H1 (cell line): ENCODE results near the gene TSPEAR. TPM values are rescaled to one million over a fixed set of nuclear protein-coding genes. Genes with fewer than 3 reads are reported as not detected.

Experiments
- CTCF ChIA-PET: fragments of 300-600 bp; sonication (Branson Sonifier 250); formaldehyde crosslinking; loops from one replicate; lab custom pipeline; 2021; ENCODE audit not compliant: partially characterized antibody; lab: Charles Lee
- POLR2A ChIA-PET: fragments of 300-600 bp; sonication (Branson Sonifier 250); formaldehyde crosslinking; loops from one replicate; lab custom pipeline; 2021; ENCODE audit warnings: inconsistent platforms; ENCODE audit not compliant: partially characterized antibody; lab: Charles Lee
- DNase-seq, 2 experiments: peaks; one replicate each; pipeline versions ENCODE4 v3.0.0 to v3.0.0-alpha.2; 2010 to 2022; ENCODE audit warnings: low spot score in 2 of 2, low read depth in 1 of 2, mixed read lengths in 1 of 2
- FAIRE-seq: peaks from 2 replicates; lab custom pipeline; 2011; peaks lifted over from hg19 to GRCh38; lab: Jason Lieb, UNC
- H2AFZ ChIP-seq: 2 replicates; pipeline ENCODE4 v1.8.1; 2012; ENCODE audit warnings: low read length, inconsistent platforms
- H2AK5ac ChIP-seq: 2 replicates; pipeline ENCODE4 v1.6.1; 2013; ENCODE audit warnings: low read depth, low read length
- H2BK120ac ChIP-seq: replicated peaks from 2 replicates; pipeline ENCODE3; 2013; ENCODE audit warnings: low read depth, low read length, inconsistent platforms
- H2BK12ac ChIP-seq: 2 replicates; pipeline ENCODE4 v1.6.1; 2013; ENCODE audit warnings: low read depth, low read length
- H2BK15ac ChIP-seq: 2 replicates; pipeline ENCODE4 v1.6.1; 2013; ENCODE audit warnings: low read length
- H2BK20ac ChIP-seq: 2 replicates; pipeline ENCODE4 v1.6.1; 2013; ENCODE audit warnings: low read length
- H2BK5ac ChIP-seq: 2 replicates; pipeline ENCODE4 v1.6.1; 2013; ENCODE audit warnings: low read depth, low read length
- H3K14ac ChIP-seq: 2 replicates; pipeline ENCODE4 v1.6.1; 2013; ENCODE audit warnings: inconsistent platforms; ENCODE audit not compliant: insufficient read length
- H3K18ac ChIP-seq: 2 replicates; pipeline ENCODE4 v1.6.1; 2013; ENCODE audit warnings: low read length; ENCODE audit errors: extremely low read depth
- H3K23ac ChIP-seq: 2 replicates; pipeline ENCODE4 v1.6.1; 2013; ENCODE audit warnings: inconsistent platforms; ENCODE audit not compliant: insufficient read length
- H3K23me2 ChIP-seq: 2 replicates; pipeline ENCODE4 v1.6.1; 2013; ENCODE audit warnings: low read depth, low read length
- H3K27ac ChIP-seq: 2 replicates; pipeline ENCODE4 v1.6.1; 2011; ENCODE audit warnings: low read depth, low read length, inconsistent platforms
- H3K27me3 ChIP-seq, 4 experiments: replicated peaks in 1 of 4; 1 replicate in 1 of 4; 2 replicates in 3 of 4; pipeline versions ENCODE4 v1.6.1 to v1.8.1; 2011 to 2013; ENCODE audit warnings: low read length in 3 of 4, mild to moderate bottlenecking in 3 of 4, inconsistent platforms in 2 of 4, mixed read lengths in 2 of 4, moderate library complexity in 1 of 4; ENCODE audit not compliant: control insufficient read depth in 3 of 4, insufficient read depth in 3 of 4; ENCODE audit errors: extremely low read depth in 1 of 4
- H3K36me3 ChIP-seq, 4 experiments: 2 replicates each; pipeline versions ENCODE4 v1.6.1 to v1.8.1; 2011 to 2013; ENCODE audit warnings: mild to moderate bottlenecking in 4 of 4, low read length in 3 of 4, moderate library complexity in 2 of 4, control low read depth in 1 of 4, inconsistent platforms in 1 of 4; ENCODE audit not compliant: insufficient read depth in 4 of 4, control insufficient read depth in 2 of 4
- H3K4ac ChIP-seq: replicated peaks from 2 replicates; pipeline ENCODE3; 2013; ENCODE audit warnings: low read length, low read depth, mixed read lengths, inconsistent platforms; ENCODE audit not compliant: insufficient read length
- H3K4me1 ChIP-seq, 4 experiments: replicated peaks in 1 of 4; 1 replicate in 1 of 4; 2 replicates in 3 of 4; pipeline versions ENCODE4 v1.6.1 to v1.8.1; 2011 to 2013; ENCODE audit warnings: low read length in 3 of 4, inconsistent platforms in 2 of 4, mixed read lengths in 1 of 4; ENCODE audit not compliant: insufficient read depth in 4 of 4, control insufficient read depth in 3 of 4
- H3K4me2 ChIP-seq, 2 experiments: 2 replicates each; pipeline versions ENCODE4 v1.6.1 to v1.8.1; 2011 to 2013; ENCODE audit warnings: low read depth in 2 of 2, low read length in 2 of 2, control low read depth in 1 of 2, inconsistent platforms in 1 of 2, mild to moderate bottlenecking in 1 of 2; ENCODE audit not compliant: insufficient read depth in 1 of 2
- H3K4me3 ChIP-seq, 4 experiments: fragments of 200-600, 300-600 bp in 1 of 4; sonication (generic), shearing (Covaris generic), sonication (Bioruptor Twin) in 1 of 4; 2 replicates each; pipeline versions ENCODE4 v1.5.1 to v1.8.1; 2011 to 2016; ENCODE audit warnings: low read length in 4 of 4, low read depth in 3 of 4, control low read depth in 2 of 4, inconsistent platforms in 2 of 4, mild to moderate bottlenecking in 2 of 4, mixed read lengths in 1 of 4, moderate library complexity in 1 of 4; ENCODE audit not compliant: insufficient read depth in 2 of 4; ENCODE audit errors: extremely low read depth in 1 of 4
- H3K56ac ChIP-seq: replicated peaks from 2 replicates; pipeline ENCODE3; 2013; ENCODE audit warnings: low read depth, mild to moderate bottlenecking, mixed read lengths, low read length, inconsistent platforms; ENCODE audit not compliant: insufficient read length
- H3K79me1 ChIP-seq: 2 replicates; pipeline ENCODE4 v1.6.1; 2013; ENCODE audit warnings: low read depth, low read length, control low read depth
- H3K79me2 ChIP-seq, 2 experiments: 2 replicates each; pipeline versions ENCODE4 v1.6.1 to v1.8.1; 2012 to 2013; ENCODE audit warnings: low read length in 2 of 2, mild to moderate bottlenecking in 2 of 2, inconsistent platforms in 1 of 2; ENCODE audit not compliant: insufficient read depth in 2 of 2, control insufficient read depth in 1 of 2
- H3K9ac ChIP-seq, 4 experiments: replicated peaks in 1 of 4; 1 replicate in 1 of 4; 2 replicates in 3 of 4; pipeline versions ENCODE4 v1.6.1 to v1.8.1; 2011 to 2013; ENCODE audit warnings: low read depth in 3 of 4, low read length in 3 of 4, control low read depth in 2 of 4, mild to moderate bottlenecking in 2 of 4, moderate library complexity in 2 of 4, inconsistent platforms in 1 of 4; ENCODE audit errors: extremely low read depth in 1 of 4
- H3K9me3 ChIP-seq, 2 experiments: 2 replicates each; pipeline versions ENCODE4 v1.6.1 to v1.8.1; 2012 to 2013; ENCODE audit warnings: mild to moderate bottlenecking in 2 of 2, moderate library complexity in 2 of 2, control low read depth in 1 of 2, inconsistent platforms in 1 of 2, low read depth in 1 of 2, low read length in 1 of 2, mixed read lengths in 1 of 2; ENCODE audit not compliant: insufficient read depth in 2 of 2
- H4K20me1 ChIP-seq, 2 experiments: replicated peaks in 1 of 2; 2 replicates each; pipeline versions ENCODE3 to v1.8.1; 2011 to 2013; ENCODE audit warnings: inconsistent platforms in 2 of 2, low read length in 2 of 2, mild to moderate bottlenecking in 1 of 2; ENCODE audit not compliant: insufficient read depth in 2 of 2, control insufficient read depth in 1 of 2
- H4K5ac ChIP-seq: 2 replicates; pipeline ENCODE4 v1.6.1; 2013; ENCODE audit warnings: low read length, low read depth, mixed read lengths, inconsistent platforms; ENCODE audit not compliant: insufficient read length
- H4K8ac ChIP-seq: 2 replicates; pipeline ENCODE4 v1.8.0; 2013; ENCODE audit warnings: mild to moderate bottlenecking, moderate library complexity, low read length, inconsistent platforms; ENCODE audit not compliant: insufficient read depth; ENCODE audit errors: extremely low read depth
- H4K91ac ChIP-seq: replicated peaks from 2 replicates; pipeline ENCODE3; 2013; ENCODE audit warnings: low read length, mixed read lengths, inconsistent platforms; ENCODE audit not compliant: insufficient read length
- BRCA1 ChIP-seq: IDR thresholded peaks from 2 replicates; pipeline ENCODE4 v1.6.1; 2012; ENCODE audit warnings: low read depth, low read length, improper control_type of control experiment
- CTCF ChIP-seq, 3 experiments: IDR thresholded peaks; 1 replicate in 2 of 3; 2 replicates in 1 of 3; pipeline versions ENCODE4 v1.5.1 to v1.6.1; 2011; ENCODE audit warnings: low read length in 3 of 3, mild to moderate bottlenecking in 3 of 3, inconsistent platforms in 2 of 3, low read depth in 1 of 3, moderate library complexity in 1 of 3; ENCODE audit not compliant: insufficient read depth in 1 of 3; ENCODE audit errors: control extremely low read depth in 1 of 3
- KDM1A ChIP-seq: fragments of 200-600, 300-600 bp; sonication (generic); IDR thresholded peaks from 2 replicates; pipeline ENCODE4 v1.7.1; 2016; ENCODE audit warnings: mild to moderate bottlenecking, low read length, borderline replicate concordance
- POLR2A ChIP-seq, 2 experiments: IDR thresholded peaks; 1 replicate in 1 of 2; 2 replicates in 1 of 2; pipeline ENCODE4 v1.6.1; 2011; ENCODE audit warnings: low read depth in 2 of 2, low read length in 2 of 2, mild to moderate bottlenecking in 2 of 2; ENCODE audit errors: control extremely low read depth in 1 of 2
- RAD21 ChIP-seq, 2 experiments: IDR thresholded peaks in 1 of 2; conservative IDR thresholded peaks in 1 of 2; 2 replicates each; pipeline ENCODE4 v1.6.1; 2011; ENCODE audit warnings: low read depth in 2 of 2, low read length in 2 of 2, improper control_type of control experiment in 1 of 2, inconsistent platforms in 1 of 2, mild to moderate bottlenecking in 1 of 2, moderate library complexity in 1 of 2
- RFX5 ChIP-seq: IDR thresholded peaks from 2 replicates; pipeline ENCODE4 v1.6.1; 2011; ENCODE audit warnings: low read depth, low read length, improper control_type of control experiment, borderline replicate concordance
- SUZ12 ChIP-seq: fragments of 200-600 bp; sonication (generic); IDR thresholded peaks from 2 replicates; pipeline ENCODE4 v1.6.1; 2012; ENCODE audit warnings: mild to moderate bottlenecking, inconsistent platforms, low read length, moderate library complexity, mixed read lengths
- USF2 ChIP-seq: IDR thresholded peaks from 2 replicates; pipeline ENCODE4 v1.6.1; 2011; ENCODE audit warnings: low read length, improper control_type of control experiment
- ZNF274 ChIP-seq: IDR thresholded peaks from 2 replicates; pipeline ENCODE4 v1.7.0; 2012; ENCODE audit warnings: low read length, borderline replicate concordance; ENCODE audit errors: extremely low read depth
- WGBS, 2 experiments: shearing (Covaris generic) in 1 of 2; methylation state at CpG; one replicate each; pipeline versions ENCODE4 v1.1.6 to v1.1.7; 2013 to 2015; ENCODE audit warnings: low lambda C conversion rate in 2 of 2, mixed read lengths in 2 of 2, inconsistent platforms in 1 of 2, low coverage in 1 of 2, missing lambda C conversion rate in 1 of 2; ENCODE audit not compliant: insufficient replicate concordance in 2 of 2, insufficient coverage in 1 of 2, insufficient read length in 1 of 2; ENCODE audit errors: extremely low coverage in 1 of 2, missing lambda C conversion rate in 1 of 2; 5-methylcytosine and 5-hydroxymethylcytosine counted together
- polyA plus RNA-seq, 7 experiments: library from polyadenylated mRNA; depleted of rRNA in 3 of 7; stranded (reverse) in 5 of 7; unstranded in 2 of 7; fragments of >200 nt in 5 of 7; fragments of 200-250 nt in 2 of 7; gene quantifications; 1 replicate in 5 of 7; 2 replicates in 1 of 7; 4 replicates in 1 of 7; pipeline versions ENCODE4 v1.2.1 to v1.2.3, GENCODE V29; 2011 to 2013; ENCODE audit warnings: missing spikeins in 2 of 7, mixed read lengths in 2 of 7
- total RNA-seq: library from RNA; stranded (reverse); fragmentation: NEBNext Ultra II Directional; extraction: Animal tissue kit (Norgen Biotek cat#: 25700); gene quantifications from 2 replicates; pipeline ENCODE4 v1.2.1, GENCODE V29; 2021

Gene TSPEAR
- total and polyA plus RNA-seq, 2 of the 8 experiments (the other 6 are each of a cell fraction or from before 2014, with no cell fraction given): 0.58 to 0.89 TPM

GRCh38 chr21:44618504-44618903 is 92.9 kb downstream of the TSPEAR start:
- no peak for FAIRE-seq
- no peak overlapping the region for H4K8ac ChIP-seq
- no peaks in the 10 kb centered on the region for H3K36me3 ChIP-seq
- no peak overlapping the region for H3K4me3 ChIP-seq
- TF ChIP-seq POLR2A (IDR thresholded peaks at IDR 0.05; ENCODE audit: control extremely low read depth in 1 of 2, low read depth in 2 of 2, low read length in 2 of 2): no peak
- TF ChIP-seq RAD21 (IDR thresholded peaks at IDR 0.05 in 1 of 2, conservative IDR thresholded peaks at IDR 0.05 in 1 of 2; ENCODE audit: low read depth in 2 of 2, low read length in 2 of 2): peak; percentile 52 to 62; a peak in 3 of 4 replicates
- no peak for TF ChIP-seq ZNF274
- peak; percentile 58 to 69 (median 67) for TF ChIP-seq CTCF (IDR thresholded peaks at IDR 0.05; ENCODE audit: control extremely low read depth in 1 of 3, insufficient read depth in 1 of 3, low read depth in 1 of 3, low read length in 3 of 3)
- no peak for TF ChIP-seq BRCA1
- no peak for TF ChIP-seq KDM1A
- TF ChIP-seq USF2: no peak
- no peak for TF ChIP-seq RFX5
- no peak for TF ChIP-seq SUZ12
- no peak overlapping the region for H3K27ac ChIP-seq
- H3K23me2 ChIP-seq: no peaks in the 10 kb centered on the region
- no peaks in the 10 kb centered on the region; the same call in 1 of the 2 replicates for H3K79me1 ChIP-seq
- H4K5ac ChIP-seq: no peak overlapping the region
- POLR2A ChIA-PET: interaction anchor here (1.4 kb wide), 1 partner anchor 16 kb away, joined by 4 read pairs; no protein-coding TSS in a partner anchor
- no peak overlapping the region for H3K56ac ChIP-seq
- H2BK15ac ChIP-seq: no peak overlapping the region
- H2AFZ ChIP-seq: no peak overlapping the region
- no peak overlapping the region for H4K91ac ChIP-seq
- no peak overlapping the region for H2BK20ac ChIP-seq
- no peaks in the 10 kb centered on the region for H3K27me3 ChIP-seq
- H3K79me2 ChIP-seq: no peaks in the 10 kb centered on the region
- no peak overlapping the region for H2BK5ac ChIP-seq
- H3K4ac ChIP-seq: no peak overlapping the region
- peaks cover 7 to 9% of the 10 kb centered on the region in 2 experiments for H3K9me3 ChIP-seq
- no peak overlapping the region for H2AK5ac ChIP-seq
- peak in 1 of 2 experiments; percentile 50 for DNase-seq
- H2BK12ac ChIP-seq: no peak overlapping the region
- H3K23ac ChIP-seq: no peak overlapping the region
- peaks cover 0 to 1% of the 10 kb centered on the region in 2 experiments for H4K20me1 ChIP-seq
- CTCF ChIA-PET: interaction anchor here (0.6 to 4.0 kb wide), 27 partner anchors 9 to 183 kb away, joined by 3 to 16 read pairs (median 4); partner anchors contain the start of genes KRTAP10-11, KRTAP10-3, KRTAP10-7 and KRTAP10-9
- no peak overlapping the region for H3K4me2 ChIP-seq
- H3K4me1 ChIP-seq: peaks cover 0 to 6% (median 2%) of the 10 kb centered on the region in 4 experiments; a peak in 4 of 7 replicates
- WGBS, 2 experiments: 44% methylated on average over 4 of the region's 4 CpGs; no CpG with 5 or more reads in 1 of the 2 experiments
- H2BK120ac ChIP-seq: no peak overlapping the region
- H3K14ac ChIP-seq: no peak overlapping the region
- H3K18ac ChIP-seq: no peak overlapping the region
- no peak overlapping the region for H3K9ac ChIP-seq
